ENCODE data around the gene TRAF1. TPM values are rescaled to one million over a fixed set of nuclear protein-coding genes. Genes with fewer than 3 reads are reported as not detected.

Gene TRAF1
- total RNA-seq, 1 experiment from 2014 or later: 4.7 TPM

- no peaks in the 10 kb centered on the region for H3K36me3 ChIP-seq (ENCODE audit: control insufficient read depth, insufficient read depth, low read length)
- in situ Hi-C loops (cut with HindIII; ENCODE audit: low pct_unique_long_range_greater_than_20kb, low sequenced_read_pairs): no loop called here
- H3K27me3 ChIP-seq (ENCODE audit: control insufficient read depth, insufficient read depth, low read length): no peaks in the 10 kb centered on the region
- H3K4me1 ChIP-seq (ENCODE audit: control insufficient read depth, insufficient read depth, low read length): peaks cover 3% of the 10 kb centered on the region; the same call in 1 of the 2 replicates
- no peaks in the 10 kb centered on the region for H3K9me3 ChIP-seq (ENCODE audit: control insufficient read depth, insufficient read depth, low read depth, low read length)
- no TSS peak for BruUV-seq (replicated peaks)
- TF ChIP-seq SIN3A (IDR thresholded peaks at IDR 0.05; ENCODE audit: borderline replicate concordance, insufficient read depth, low read depth, low read length) (no peak), CTCF (IDR thresholded peaks at IDR 0.05) (no peak), TCF7L2 (IDR thresholded peaks at IDR 0.05; ENCODE audit: low read depth, low read length) (no peak), POLR2AphosphoS5 (IDR thresholded peaks at IDR 0.05; ENCODE audit: low read depth, low read length) (no peak)
- TF ChIP-seq, protein P1, sequence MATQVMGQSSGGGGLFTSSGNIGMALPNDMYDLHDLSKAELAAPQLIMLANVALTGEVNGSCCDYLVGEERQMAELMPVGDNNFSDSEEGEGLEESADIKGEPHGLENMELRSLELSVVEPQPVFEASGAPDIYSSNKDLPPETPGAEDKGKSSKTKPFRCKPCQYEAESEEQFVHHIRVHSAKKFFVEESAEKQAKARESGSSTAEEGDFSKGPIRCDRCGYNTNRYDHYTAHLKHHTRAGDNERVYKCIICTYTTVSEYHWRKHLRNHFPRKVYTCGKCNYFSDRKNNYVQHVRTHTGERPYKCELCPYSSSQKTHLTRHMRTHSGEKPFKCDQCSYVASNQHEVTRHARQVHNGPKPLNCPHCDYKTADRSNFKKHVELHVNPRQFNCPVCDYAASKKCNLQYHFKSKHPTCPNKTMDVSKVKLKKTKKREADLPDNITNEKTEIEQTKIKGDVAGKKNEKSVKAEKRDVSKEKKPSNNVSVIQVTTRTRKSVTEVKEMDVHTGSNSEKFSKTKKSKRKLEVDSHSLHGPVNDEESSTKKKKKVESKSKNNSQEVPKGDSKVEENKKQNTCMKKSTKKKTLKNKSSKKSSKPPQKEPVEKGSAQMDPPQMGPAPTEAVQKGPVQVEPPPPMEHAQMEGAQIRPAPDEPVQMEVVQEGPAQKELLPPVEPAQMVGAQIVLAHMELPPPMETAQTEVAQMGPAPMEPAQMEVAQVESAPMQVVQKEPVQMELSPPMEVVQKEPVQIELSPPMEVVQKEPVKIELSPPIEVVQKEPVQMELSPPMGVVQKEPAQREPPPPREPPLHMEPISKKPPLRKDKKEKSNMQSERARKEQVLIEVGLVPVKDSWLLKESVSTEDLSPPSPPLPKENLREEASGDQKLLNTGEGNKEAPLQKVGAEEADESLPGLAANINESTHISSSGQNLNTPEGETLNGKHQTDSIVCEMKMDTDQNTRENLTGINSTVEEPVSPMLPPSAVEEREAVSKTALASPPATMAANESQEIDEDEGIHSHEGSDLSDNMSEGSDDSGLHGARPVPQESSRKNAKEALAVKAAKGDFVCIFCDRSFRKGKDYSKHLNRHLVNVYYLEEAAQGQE (IDR thresholded peaks at IDR 0.05; ENCODE audit: insufficient read depth in 1 of 2, low read depth in 2 of 2, low read length in 1 of 2): no peak
- ATAC-seq: no peak
- no peak overlapping the region for H3K27ac ChIP-seq (ENCODE audit: low read length)
- ChIA-PET POLR2A (no interaction called here), CTCF (no interaction called here)
- no peak for DNase-seq (ENCODE audit: low read depth, low spot score)
- intact Hi-C loops (cut with micrococcal nuclease; ENCODE audit: unreplicated experiment): no loop called here
- H3K4me3 ChIP-seq (ENCODE audit: low read depth in 2 of 2, low read length in 2 of 2): no peak overlapping the region
These were observed 9.4 kb downstream of the TRAF1 start for GRCh38 chr9:120916991-120917880.

DNA sequence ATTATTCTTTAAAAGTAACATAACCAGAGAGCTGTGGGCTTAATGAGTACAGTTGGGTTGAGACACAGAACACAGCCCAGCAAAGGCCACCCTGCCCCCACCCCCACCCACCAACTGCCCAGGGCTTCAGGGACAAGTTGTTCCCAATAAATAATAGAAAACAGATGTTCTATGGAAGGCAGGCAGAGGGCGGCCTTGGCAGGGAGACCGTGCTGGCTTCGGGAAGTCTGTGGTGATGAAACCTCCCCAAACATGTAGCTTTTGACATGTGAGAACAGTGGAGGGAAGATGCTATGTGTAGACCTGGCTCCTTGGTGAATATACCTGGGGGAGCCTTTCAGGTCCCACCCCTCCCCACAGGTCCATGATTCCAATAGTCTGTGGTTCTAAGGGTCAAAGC, 10.0 kb downstream of the TRAF1 start:
- POLR2A ChIA-PET: no interaction called here
- Histone ChIP-seq H3K4me1 (ENCODE audit: control insufficient read depth, insufficient read depth, low read length) (peaks cover 3% of the 10 kb centered on the region; the same call in 1 of the 2 replicates), H3K27ac (ENCODE audit: low read length) (no peak overlapping the region), H3K4me3 (ENCODE audit: low read depth in 2 of 2, low read length in 2 of 2) (no peak overlapping the region), H3K9me3 (ENCODE audit: control insufficient read depth, insufficient read depth, low read depth, low read length) (no peaks in the 10 kb centered on the region), H3K27me3 (ENCODE audit: control insufficient read depth, insufficient read depth, low read length) (no peaks in the 10 kb centered on the region), H3K36me3 (ENCODE audit: control insufficient read depth, insufficient read depth, low read length) (no peaks in the 10 kb centered on the region)
- in situ Hi-C loops (cut with HindIII; ENCODE audit: low pct_unique_long_range_greater_than_20kb, low sequenced_read_pairs) (no loop called here), intact Hi-C loops (cut with micrococcal nuclease; ENCODE audit: unreplicated experiment) (no loop called here)
- DNase-seq (ENCODE audit: low read depth, low spot score) (no peak), ATAC-seq (no peak)
- TF ChIP-seq POLR2AphosphoS5 (IDR thresholded peaks at IDR 0.05; ENCODE audit: low read depth, low read length) (no peak), CTCF (IDR thresholded peaks at IDR 0.05) (no peak), SIN3A (IDR thresholded peaks at IDR 0.05; ENCODE audit: borderline replicate concordance, insufficient read depth, low read depth, low read length) (no peak)
- no TSS peak for BruUV-seq (replicated peaks)
- CTCF ChIA-PET: no interaction called here

Measured in Panc1 (cell line).